Activated T-helper 1 cell treated with anti-CD3 and anti-CD28 coated beads, Interleukin-2, amount 50 U/mL, for 16 hours (primary cell): ENCODE data around the gene RAET1G.
"Not testable (repeated sequence)": the region's sequence is repeated elsewhere in the genome, so short reads cannot be mapped to it uniquely, and the experiment has no call there.

Source experiments
- DNase-seq, 2 donors: peaks; one replicate each; pipeline ENCODE4 v3.0.0-alpha.2; 2020; ENCODE audit warnings: low read depth in 1 of 2, low spot score in 1 of 2

RAET1G gene

GRCh38 chr6:149915970-149916865, 6.7 kb downstream of the RAET1G start:
- DNase-seq = no peak

GRCh38 chr6:149913540-149914240, 9.2 kb downstream of the RAET1G start:
- no peak for DNase-seq

GRCh38 chr6:149913085-149913484, 9.8 kb downstream of the RAET1G start:
- no peak for DNase-seq

GRCh38 chr6:149912680-149913079, 10.2 kb downstream of the RAET1G start:
- not testable (repeated sequence) for DNase-seq

- no peak for DNase-seq
Measured at GRCh38 chr6:149910721-149911151, 12.2 kb downstream of the RAET1G start.

GRCh38 chr6:149909701-149910470, 13.0 kb downstream of the RAET1G start:
- DNase-seq = no peak

- not testable (repeated sequence) for DNase-seq
Measured at GRCh38 chr6:149908480-149908879, 14.4 kb downstream of the RAET1G start.

- DNase-seq = no peak
Measured at GRCh38 chr6:149907317-149907716, 15.6 kb downstream of the RAET1G start.

GRCh38 chr6:149906405-149906804, 16.5 kb downstream of the RAET1G start:
- DNase-seq = no peak

- no peak for DNase-seq
Measured at GRCh38 chr6:149905911-149906371, 17.0 kb downstream of the RAET1G start.

- no peak for DNase-seq
Measured at GRCh38 chr6:149905371-149905910, 17.5 kb downstream of the RAET1G start.

- DNase-seq = no peak
Measured at GRCh38 chr6:149904661-149905370, 18.1 kb downstream of the RAET1G start.

GRCh38 chr6:149903938-149904611, 18.8 kb downstream of the RAET1G start:
- DNase-seq = no peak

GRCh38 chr6:149901444-149902140, 21.3 kb downstream of the RAET1G start:
- no peak for DNase-seq

GRCh38 chr6:149900620-149901443, 22.1 kb downstream of the RAET1G start:
- no peak for DNase-seq

GRCh38 chr6:149899926-149900619, 22.8 kb downstream of the RAET1G start:
- DNase-seq = no peak

GRCh38 chr6:149899486-149899885, 23.4 kb downstream of the RAET1G start:
- DNase-seq = no peak

- no peak for DNase-seq
Measured at GRCh38 chr6:149898966-149899365, 24.0 kb downstream of the RAET1G start.
